Measurements from ENCODE around the gene WDR33. TPM values are rescaled to one million over a fixed set of nuclear protein-coding genes. Genes with fewer than 3 reads are reported as not detected.

The WDR33 gene
- total RNA-seq, 6 experiments from 2014 or later, result 15.6 to 38.3 (median 28.0) TPM

- ATAC-seq (no peak), DNase-seq (peak in 1 of 3 donors; percentile 40)
- no peak for TF ChIP-seq CTCF (IDR thresholded peaks at IDR 0.05)
- no peak for TF ChIP-seq POLR2A (IDR thresholded peaks at IDR 0.05)
- H3K27ac ChIP-seq, result peak overlapping the region in 2 of 3 donors; percentile 88 to 89
- intact Hi-C loops (cut with DNase I), result no loop called here
- no peaks in the 10 kb centered on the region for H3K36me3 ChIP-seq
- 32% methylated on average over 5 of the region's 6 CpGs for WGBS (ENCODE audit: insufficient coverage, low coverage, low lambda C conversion rate, missing lambda C conversion rate)
- H3K9me3 ChIP-seq, result no peaks in the 10 kb centered on the region
- no peaks in the 10 kb centered on the region for H3K27me3 ChIP-seq
- H3K4me3 ChIP-seq, result peak overlapping the region; percentile 46 to 71 (median 64)
- H3K4me1 ChIP-seq, result peaks cover 0 to 40% (median 20%) of the 10 kb centered on the region in 4 donors
Measured at GRCh38 chr2:127663566-127664064, 147.4 kb downstream of the WDR33 start.

- H3K9me3 ChIP-seq, result no peaks in the 10 kb centered on the region
- ATAC-seq (peak in 2 of 4 donors; percentile 3), DNase-seq (peak; percentile 29 to 57 (median 43))
- no peaks in the 10 kb centered on the region for H3K27me3 ChIP-seq
- TF ChIP-seq CTCF (IDR thresholded peaks at IDR 0.05) (no peak), POLR2A (IDR thresholded peaks at IDR 0.05) (no peak)
- H3K4me1 ChIP-seq, result peaks cover 0 to 40% (median 20%) of the 10 kb centered on the region in 4 donors
- WGBS (ENCODE audit: insufficient coverage, low coverage, low lambda C conversion rate, missing lambda C conversion rate), result 30% methylated on average over 3 of the region's 9 CpGs
- intact Hi-C loops (cut with DNase I), result no loop called here
- no peaks in the 10 kb centered on the region for H3K36me3 ChIP-seq
- peak overlapping the region in 2 of 3 donors; percentile 64 to 71 for H3K4me3 ChIP-seq
- H3K27ac ChIP-seq, result peak overlapping the region in 2 of 3 donors; percentile 43 to 88
Measured at GRCh38 chr2:127662937-127663565, 147.9 kb downstream of the WDR33 start.

GRCh38 chr2:127661949-127662510 is 148.9 kb downstream of the WDR33 start:
- intact Hi-C loops (cut with DNase I), result no loop called here
- H3K27me3 ChIP-seq, result no peaks in the 10 kb centered on the region
- DNase-seq (peak in 2 of 3 donors; percentile 22 to 44), ATAC-seq (no peak)
- peaks cover 0 to 4% (median 2%) of the 10 kb centered on the region in 4 donors for H3K36me3 ChIP-seq
- H3K4me1 ChIP-seq, result peaks cover 0 to 40% (median 20%) of the 10 kb centered on the region in 4 donors
- no peak overlapping the region for H3K4me3 ChIP-seq
- H3K27ac ChIP-seq, result peak overlapping the region in 1 of 3 donors; percentile 18
- no peak for TF ChIP-seq CTCF (IDR thresholded peaks at IDR 0.05)
- TF ChIP-seq POLR2A (IDR thresholded peaks at IDR 0.05), result no peak
- WGBS (ENCODE audit: insufficient coverage, low coverage, low lambda C conversion rate, missing lambda C conversion rate), result 25% methylated on average over 6 of the region's 9 CpGs
- H3K9me3 ChIP-seq, result no peaks in the 10 kb centered on the region

GRCh38 chr2:127661072-127661649 is 149.8 kb downstream of the WDR33 start:
- ATAC-seq (no peak), DNase-seq (peak in 1 of 3 donors; percentile 39)
- Histone ChIP-seq H3K36me3 (peaks cover 0 to 8% (median 3%) of the 10 kb centered on the region in 4 donors), H3K27me3 (no peaks in the 10 kb centered on the region), H3K4me1 (peaks cover 0 to 31% (median 17%) of the 10 kb centered on the region in 4 donors), H3K4me3 (no peak overlapping the region), H3K27ac (peak overlapping the region in 1 of 3 donors; percentile 18), H3K9me3 (no peaks in the 10 kb centered on the region)
- TF ChIP-seq POLR2A (IDR thresholded peaks at IDR 0.05), result no peak
- no peak for TF ChIP-seq CTCF (IDR thresholded peaks at IDR 0.05)
- intact Hi-C loops (cut with DNase I), result no loop called here
- 20% methylated on average over 1 of the region's 14 CpGs for WGBS (ENCODE audit: insufficient coverage, low coverage, low lambda C conversion rate, missing lambda C conversion rate)

Measured in right lobe of liver (tissue), 6 donors.